ENCODE measurements around the gene AMN1.

- TF ChIP-seq CTCF (IDR thresholded peaks at IDR 0.05; ENCODE audit: low read length) (no peak), EZH2phosphoT487 (IDR thresholded peaks at IDR 0.05; ENCODE audit: low read length) (no peak)
These were observed at the start of gene AMN1 for GRCh38 chr12:31728917-31729640.
